ENCODE results near the gene TRHDE. TPM values are rescaled to one million over a fixed set of nuclear protein-coding genes. Genes with fewer than 3 reads are reported as not detected.
"Not testable (repeated sequence)": the region's sequence is repeated elsewhere in the genome, so short reads cannot be mapped to it uniquely, and the experiment has no call there.

The TRHDE gene
- polyA plus RNA-seq, 1 donor (not counting 4 experiments of a cell fraction or from before 2014, with no cell fraction given): 0.12 TPM

- dilution Hi-C loops (cut with MboI; ENCODE audit: extremely low pct_ligation_motif_present, low sequenced_read_pairs): no loop called here
- FAIRE-seq (no peak), DNase-seq (ENCODE audit: low read depth, low spot score) (no peak)
- H3K9ac ChIP-seq (ENCODE audit: control insufficient read depth, extremely low read depth, insufficient read depth, low read length): no peak overlapping the region
- no peak overlapping the region for H3K4me3 ChIP-seq (ENCODE audit: control insufficient read depth in 2 of 3, extremely low read depth in 1 of 3, insufficient read depth in 2 of 3, low read depth in 1 of 3, low read length in 3 of 3)
- H3K36me3 ChIP-seq (ENCODE audit: control insufficient read depth in 2 of 2, extremely low read depth in 1 of 2, insufficient read depth in 2 of 2, low read length in 2 of 2): no peaks in the 10 kb centered on the region
- H3K9me3 ChIP-seq (ENCODE audit: control insufficient read depth, low read depth, low read length): no peaks in the 10 kb centered on the region
- no peaks in the 10 kb centered on the region for H3K4me1 ChIP-seq (ENCODE audit: control insufficient read depth, extremely low read depth, insufficient read depth, low read length)
- no peaks in the 10 kb centered on the region for H3K9me1 ChIP-seq (ENCODE audit: control insufficient read depth, extremely low read depth, insufficient read depth, low read length)
- no peak for TF ChIP-seq CTCF (optimal IDR thresholded peaks at IDR 0.05 in 1 of 3, IDR thresholded peaks at IDR 0.05 in 1 of 3, conservative IDR thresholded peaks at IDR 0.05 in 1 of 3; ENCODE audit: extremely low read depth in 1 of 3, insufficient read depth in 2 of 3, low read length in 3 of 3)
- H3K27ac ChIP-seq (ENCODE audit: control insufficient read depth, insufficient read depth, low read length): no peak overlapping the region
- no peaks in the 10 kb centered on the region for H4K20me1 ChIP-seq (ENCODE audit: control insufficient read depth, extremely low read depth, insufficient read depth, low read length)
- H3K27me3 ChIP-seq (ENCODE audit: control insufficient read depth, extremely low read depth, insufficient read depth, low read length): no peaks in the 10 kb centered on the region
- H2AFZ ChIP-seq (ENCODE audit: control insufficient read depth, low read length): no peak overlapping the region
- no peaks in the 10 kb centered on the region for H3K79me2 ChIP-seq (ENCODE audit: control insufficient read depth, insufficient read depth, low read length)
- H3K4me2 ChIP-seq (ENCODE audit: control insufficient read depth, extremely low read depth, insufficient read depth, low read depth, low read length): no peak overlapping the region
Measured at GRCh38 chr12:72511906-72512305, 239.7 kb downstream of the TRHDE start.

DNA sequence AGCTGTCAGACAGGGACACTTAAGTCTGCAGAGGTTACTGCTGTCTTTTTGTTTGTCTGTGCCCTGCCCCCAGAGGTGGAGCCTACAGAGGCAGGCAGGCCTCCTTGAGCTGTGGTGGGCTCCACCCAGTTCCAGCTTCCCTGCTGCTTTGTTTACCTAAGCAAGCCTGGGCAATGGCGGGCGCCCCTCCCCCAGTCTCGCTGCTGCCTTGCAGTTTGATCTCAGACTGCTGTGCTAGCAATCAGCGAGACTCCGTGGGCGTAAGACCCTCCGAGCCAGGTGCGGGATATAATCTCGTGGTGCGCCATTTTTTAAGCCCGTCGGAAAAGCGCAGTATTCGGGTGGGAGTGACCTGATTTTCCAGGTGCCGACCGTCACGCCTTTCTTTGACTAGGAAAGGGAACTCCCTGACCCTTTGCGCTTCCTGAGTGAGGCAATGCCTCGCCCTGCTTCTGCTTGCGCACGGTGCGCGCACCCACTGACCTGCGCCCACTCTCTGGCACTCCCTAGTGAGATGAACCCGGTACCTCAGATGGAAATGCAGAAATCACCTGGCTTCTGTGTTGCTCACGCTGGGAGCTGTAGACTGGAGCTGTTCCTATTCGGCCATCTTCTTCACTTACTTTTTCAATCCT, 248.0 kb downstream of the TRHDE start:
- dilution Hi-C loops (cut with MboI; ENCODE audit: extremely low pct_ligation_motif_present, low sequenced_read_pairs); FAIRE-seq; H3K79me2 ChIP-seq (ENCODE audit: control insufficient read depth, insufficient read depth, low read length); H3K4me2 ChIP-seq (ENCODE audit: control insufficient read depth, extremely low read depth, insufficient read depth, low read depth, low read length); H4K20me1 ChIP-seq (ENCODE audit: control insufficient read depth, extremely low read depth, insufficient read depth, low read length); H3K4me1 ChIP-seq (ENCODE audit: control insufficient read depth, extremely low read depth, insufficient read depth, low read length); H3K9me3 ChIP-seq (ENCODE audit: control insufficient read depth, low read depth, low read length); H3K9me1 ChIP-seq (ENCODE audit: control insufficient read depth, extremely low read depth, insufficient read depth, low read length); H3K9ac ChIP-seq (ENCODE audit: control insufficient read depth, extremely low read depth, insufficient read depth, low read length); H3K4me3 ChIP-seq (ENCODE audit: control insufficient read depth in 2 of 3, extremely low read depth in 1 of 3, insufficient read depth in 2 of 3, low read depth in 1 of 3, low read length in 3 of 3); DNase-seq (ENCODE audit: low read depth, low spot score); H2AFZ ChIP-seq (ENCODE audit: control insufficient read depth, low read length); H3K27ac ChIP-seq (ENCODE audit: control insufficient read depth, insufficient read depth, low read length); H3K36me3 ChIP-seq (ENCODE audit: control insufficient read depth in 2 of 2, extremely low read depth in 1 of 2, insufficient read depth in 2 of 2, low read length in 2 of 2); H3K27me3 ChIP-seq (ENCODE audit: control insufficient read depth, extremely low read depth, insufficient read depth, low read length): not testable (repeated sequence)

DNA sequence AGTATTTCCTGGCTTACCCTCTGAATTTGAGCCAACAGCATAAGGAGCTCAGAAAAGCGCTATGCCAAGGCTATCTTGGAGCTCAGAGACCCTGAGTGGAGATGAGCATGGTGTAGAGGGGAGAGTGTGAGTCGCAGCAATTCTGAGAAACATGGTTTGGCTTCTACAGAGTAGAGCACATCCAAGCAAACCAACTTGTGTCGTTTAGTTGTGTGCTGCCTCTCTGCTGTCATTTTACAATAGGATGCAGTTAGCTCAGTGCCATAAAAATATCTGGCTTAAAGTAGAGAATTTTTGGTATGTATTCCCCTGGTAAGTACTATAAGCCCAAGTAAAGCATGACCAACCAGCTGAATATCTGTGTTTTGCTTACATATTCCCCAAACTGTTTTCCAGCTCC, 249.2 kb downstream of the TRHDE start:
- FAIRE-seq (no peak), DNase-seq (ENCODE audit: low read depth, low spot score) (no peak)
- no peaks in the 10 kb centered on the region for H3K27me3 ChIP-seq (ENCODE audit: control insufficient read depth, extremely low read depth, insufficient read depth, low read length)
- no peak overlapping the region for H3K9ac ChIP-seq (ENCODE audit: control insufficient read depth, extremely low read depth, insufficient read depth, low read length)
- dilution Hi-C loops (cut with MboI; ENCODE audit: extremely low pct_ligation_motif_present, low sequenced_read_pairs): no loop called here
- H2AFZ ChIP-seq (ENCODE audit: control insufficient read depth, low read length): no peak overlapping the region
- no peak overlapping the region for H3K27ac ChIP-seq (ENCODE audit: control insufficient read depth, insufficient read depth, low read length)
- no peaks in the 10 kb centered on the region for H3K79me2 ChIP-seq (ENCODE audit: control insufficient read depth, insufficient read depth, low read length)
- no peak overlapping the region for H3K4me3 ChIP-seq (ENCODE audit: control insufficient read depth in 2 of 3, extremely low read depth in 1 of 3, insufficient read depth in 2 of 3, low read depth in 1 of 3, low read length in 3 of 3)
- H3K9me1 ChIP-seq (ENCODE audit: control insufficient read depth, extremely low read depth, insufficient read depth, low read length): no peaks in the 10 kb centered on the region
- no peaks in the 10 kb centered on the region for H3K36me3 ChIP-seq (ENCODE audit: control insufficient read depth in 2 of 2, extremely low read depth in 1 of 2, insufficient read depth in 2 of 2, low read length in 2 of 2)
- TF ChIP-seq CTCF (optimal IDR thresholded peaks at IDR 0.05 in 1 of 3, IDR thresholded peaks at IDR 0.05 in 1 of 3, conservative IDR thresholded peaks at IDR 0.05 in 1 of 3; ENCODE audit: extremely low read depth in 1 of 3, insufficient read depth in 2 of 3, low read length in 3 of 3) (no peak), EZH2 (IDR thresholded peaks at IDR 0.05; ENCODE audit: low read length) (no peak)
- H3K4me1 ChIP-seq (ENCODE audit: control insufficient read depth, extremely low read depth, insufficient read depth, low read length): no peaks in the 10 kb centered on the region
- H3K9me3 ChIP-seq (ENCODE audit: control insufficient read depth, low read depth, low read length): no peaks in the 10 kb centered on the region
- H3K4me2 ChIP-seq (ENCODE audit: control insufficient read depth, extremely low read depth, insufficient read depth, low read depth, low read length): no peak overlapping the region
- H4K20me1 ChIP-seq (ENCODE audit: control insufficient read depth, extremely low read depth, insufficient read depth, low read length): no peaks in the 10 kb centered on the region
